ENCODE results near the gene LPP.

Gene LPP

GRCh38 chr3:188184160-188184559, 30.2 kb downstream of the LPP start:
- H3K36me3 Mint-ChIP-seq (ENCODE audit: low read depth) = peaks cover 61% of the 10 kb centered on the region
- H3K27me3 Mint-ChIP-seq = no peaks in the 10 kb centered on the region
- H3K27ac Mint-ChIP-seq = no peak overlapping the region
- no peaks in the 10 kb centered on the region for H3K9me3 Mint-ChIP-seq
- H3K4me3 Mint-ChIP-seq = no peak overlapping the region
- H3K4me1 Mint-ChIP-seq (ENCODE audit: low read depth) = peaks cover 57% of the 10 kb centered on the region
- intact Hi-C loops (cut with micrococcal nuclease) = no loop called here

DNA sequence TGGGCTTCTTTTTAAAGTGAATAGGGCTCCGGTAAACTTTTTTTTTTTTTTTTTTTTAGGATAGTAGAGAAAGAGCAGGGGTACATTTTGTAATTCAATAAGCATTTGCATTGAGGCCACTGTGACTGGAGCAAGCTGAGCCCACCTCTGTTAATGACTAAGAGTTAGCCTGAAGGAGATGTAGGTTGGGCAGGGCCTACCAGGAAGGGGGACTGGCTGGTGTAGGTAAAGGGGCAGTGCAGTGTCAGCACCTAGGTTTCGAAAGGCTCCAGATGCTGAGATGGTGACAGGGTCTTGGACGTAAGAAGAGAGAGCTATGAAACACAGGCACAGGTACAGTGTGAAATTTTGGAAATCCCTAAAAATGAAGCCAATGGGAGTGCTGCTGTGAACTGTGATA, 30.7 kb downstream of the LPP start:
- no peak overlapping the region for H3K27ac Mint-ChIP-seq
- peaks cover 57% of the 10 kb centered on the region for H3K4me1 Mint-ChIP-seq (ENCODE audit: low read depth)
- no peaks in the 10 kb centered on the region for H3K27me3 Mint-ChIP-seq
- peaks cover 61% of the 10 kb centered on the region for H3K36me3 Mint-ChIP-seq (ENCODE audit: low read depth)
- intact Hi-C loops (cut with micrococcal nuclease) = no loop called here
- no peaks in the 10 kb centered on the region for H3K9me3 Mint-ChIP-seq
- no peak overlapping the region for H3K4me3 Mint-ChIP-seq

DNA sequence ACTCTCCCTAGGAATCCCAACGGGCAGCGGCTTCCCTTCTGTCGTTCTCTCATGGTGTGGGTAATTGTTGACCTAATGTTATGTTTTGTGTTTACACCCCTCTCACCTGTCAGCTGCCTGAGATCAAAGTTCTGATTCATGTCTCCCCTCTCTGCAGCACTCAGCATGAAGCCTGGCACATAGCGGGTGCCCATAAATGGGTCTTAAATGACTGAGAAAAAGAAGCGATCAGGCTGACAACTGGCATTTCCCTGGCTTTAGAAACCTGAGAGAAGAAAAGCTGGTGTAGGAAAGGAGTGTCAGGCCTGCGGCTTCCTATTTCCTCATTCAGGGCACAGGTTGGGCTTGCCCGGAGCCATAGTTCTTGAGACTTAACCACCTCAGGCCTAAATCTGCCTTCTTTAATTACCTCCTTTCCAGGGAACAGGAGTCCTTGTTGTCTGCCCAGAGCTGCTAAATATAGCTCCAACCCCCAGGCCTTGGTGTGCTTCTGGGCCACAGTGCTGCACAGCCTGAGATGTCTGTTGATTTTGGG, 31.8 kb downstream of the LPP start:
- peak overlapping the region; percentile 60 for H3K27ac Mint-ChIP-seq
- no peaks in the 10 kb centered on the region for H3K27me3 Mint-ChIP-seq
- intact Hi-C loops (cut with micrococcal nuclease) = no loop called here
- H3K36me3 Mint-ChIP-seq (ENCODE audit: low read depth) = peaks cover 64% of the 10 kb centered on the region
- H3K9me3 Mint-ChIP-seq = no peaks in the 10 kb centered on the region
- H3K4me1 Mint-ChIP-seq (ENCODE audit: low read depth) = peaks cover 59% of the 10 kb centered on the region
- no peak overlapping the region for H3K4me3 Mint-ChIP-seq

- peaks cover 72% of the 10 kb centered on the region for H3K4me1 Mint-ChIP-seq (ENCODE audit: low read depth)
- peaks cover 71% of the 10 kb centered on the region for H3K36me3 Mint-ChIP-seq (ENCODE audit: low read depth)
- no peaks in the 10 kb centered on the region for H3K9me3 Mint-ChIP-seq
- peak overlapping the region; percentile 61 for H3K27ac Mint-ChIP-seq
- intact Hi-C loops (cut with micrococcal nuclease) = no loop called here
- no peaks in the 10 kb centered on the region for H3K27me3 Mint-ChIP-seq
- no peak overlapping the region for H3K4me3 Mint-ChIP-seq
Measured at GRCh38 chr3:188187053-188187452, 33.1 kb downstream of the LPP start.

DNA sequence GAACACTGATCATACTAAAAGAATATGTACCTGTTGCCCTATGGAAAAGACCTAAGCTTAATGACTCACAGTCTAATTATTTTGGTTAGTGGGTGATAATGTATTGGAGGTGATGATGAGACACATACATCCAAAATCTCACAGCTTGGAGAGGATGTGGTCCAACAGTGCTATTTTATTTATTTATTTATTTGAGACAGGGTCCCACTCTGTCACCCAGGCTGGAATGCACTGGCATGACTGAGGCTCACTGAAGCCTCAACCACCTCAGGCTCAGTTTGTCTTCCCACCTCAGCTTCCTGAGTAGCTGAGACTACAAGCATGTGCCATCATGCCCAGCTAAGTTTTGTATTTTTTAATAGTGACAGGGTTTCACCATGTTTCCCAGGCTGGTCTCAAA, 35.0 kb downstream of the LPP start:
- Mint-ChIP-seq H3K36me3 (ENCODE audit: low read depth) (peaks cover 74% of the 10 kb centered on the region), H3K4me3 (no peak overlapping the region), H3K9me3 (no peaks in the 10 kb centered on the region), H3K27me3 (no peaks in the 10 kb centered on the region), H3K4me1 (ENCODE audit: low read depth) (peaks cover 90% of the 10 kb centered on the region), H3K27ac (peak overlapping the region; percentile 33)
- intact Hi-C loops (cut with micrococcal nuclease) = no loop called here

GRCh38 chr3:188191460-188191859, 37.5 kb downstream of the LPP start:
- H3K4me3 Mint-ChIP-seq = no peak overlapping the region
- peak overlapping the region; percentile 73 for H3K27ac Mint-ChIP-seq
- peaks cover 88% of the 10 kb centered on the region for H3K4me1 Mint-ChIP-seq (ENCODE audit: low read depth)
- intact Hi-C loops (cut with micrococcal nuclease) = loop anchor here (5.0 to 10.0 kb wide), 2 partner anchors 34 to 73 kb away; no protein-coding TSS in a partner anchor
- no peaks in the 10 kb centered on the region for H3K9me3 Mint-ChIP-seq
- H3K36me3 Mint-ChIP-seq (ENCODE audit: low read depth) = peaks cover 58% of the 10 kb centered on the region
- H3K27me3 Mint-ChIP-seq = no peaks in the 10 kb centered on the region

DNA sequence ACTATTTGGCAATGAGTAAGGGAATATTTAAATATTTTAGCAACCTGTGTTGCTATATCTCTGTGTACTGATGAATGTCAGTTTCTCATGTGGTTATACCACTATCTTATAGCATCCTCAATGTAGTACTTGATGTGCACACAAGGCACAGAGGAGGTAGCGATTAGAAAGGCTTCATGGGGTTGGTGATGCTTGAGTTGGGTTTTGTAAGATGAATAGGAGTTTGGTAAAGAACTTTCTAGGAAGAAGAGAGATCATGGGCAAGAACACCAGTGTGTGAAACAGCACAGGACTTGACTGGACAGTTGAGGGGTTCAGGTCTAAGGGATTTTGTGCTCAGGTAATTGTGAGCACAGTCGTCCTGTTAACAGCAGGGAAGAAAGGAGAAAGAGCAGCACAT, 38.1 kb downstream of the LPP start:
- Mint-ChIP-seq H3K27me3 (no peaks in the 10 kb centered on the region), H3K4me1 (ENCODE audit: low read depth) (peaks cover 89% of the 10 kb centered on the region), H3K9me3 (no peaks in the 10 kb centered on the region), H3K27ac (no peak overlapping the region), H3K36me3 (ENCODE audit: low read depth) (peaks cover 64% of the 10 kb centered on the region), H3K4me3 (no peak overlapping the region)
- intact Hi-C loops (cut with micrococcal nuclease) = loop anchor here (5.0 to 10.0 kb wide), 2 partner anchors 35 to 73 kb away; no protein-coding TSS in a partner anchor

DNA sequence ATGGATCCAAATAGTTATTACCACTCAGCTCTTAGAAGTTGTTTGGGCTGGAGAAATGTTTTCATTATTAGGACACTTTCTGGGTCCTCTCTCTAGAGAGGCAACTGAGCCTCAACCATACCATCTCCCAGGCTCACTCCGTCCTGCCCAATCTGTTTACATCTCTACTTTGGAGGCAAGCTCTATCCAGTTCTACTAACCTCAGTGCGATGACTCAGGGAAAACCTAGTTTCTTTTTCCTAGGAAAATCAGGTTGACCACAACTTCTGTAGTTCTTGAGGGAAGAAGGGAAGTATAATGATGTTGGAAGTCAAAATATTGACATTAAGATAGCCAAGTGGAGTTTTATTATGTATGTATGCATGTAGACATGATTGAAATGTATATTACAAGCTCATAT, 40.4 kb downstream of the LPP start:
- Mint-ChIP-seq H3K27ac (peak overlapping the region; percentile 75), H3K36me3 (ENCODE audit: low read depth) (peaks cover 72% of the 10 kb centered on the region), H3K4me3 (peak overlapping the region; percentile 13), H3K4me1 (ENCODE audit: low read depth) (peaks cover 96% of the 10 kb centered on the region), H3K9me3 (no peaks in the 10 kb centered on the region), H3K27me3 (no peaks in the 10 kb centered on the region)
- intact Hi-C loops (cut with micrococcal nuclease) = loop anchor here (5.0 to 10.0 kb wide), 2 partner anchors 37 to 70 kb away; no protein-coding TSS in a partner anchor

DNA sequence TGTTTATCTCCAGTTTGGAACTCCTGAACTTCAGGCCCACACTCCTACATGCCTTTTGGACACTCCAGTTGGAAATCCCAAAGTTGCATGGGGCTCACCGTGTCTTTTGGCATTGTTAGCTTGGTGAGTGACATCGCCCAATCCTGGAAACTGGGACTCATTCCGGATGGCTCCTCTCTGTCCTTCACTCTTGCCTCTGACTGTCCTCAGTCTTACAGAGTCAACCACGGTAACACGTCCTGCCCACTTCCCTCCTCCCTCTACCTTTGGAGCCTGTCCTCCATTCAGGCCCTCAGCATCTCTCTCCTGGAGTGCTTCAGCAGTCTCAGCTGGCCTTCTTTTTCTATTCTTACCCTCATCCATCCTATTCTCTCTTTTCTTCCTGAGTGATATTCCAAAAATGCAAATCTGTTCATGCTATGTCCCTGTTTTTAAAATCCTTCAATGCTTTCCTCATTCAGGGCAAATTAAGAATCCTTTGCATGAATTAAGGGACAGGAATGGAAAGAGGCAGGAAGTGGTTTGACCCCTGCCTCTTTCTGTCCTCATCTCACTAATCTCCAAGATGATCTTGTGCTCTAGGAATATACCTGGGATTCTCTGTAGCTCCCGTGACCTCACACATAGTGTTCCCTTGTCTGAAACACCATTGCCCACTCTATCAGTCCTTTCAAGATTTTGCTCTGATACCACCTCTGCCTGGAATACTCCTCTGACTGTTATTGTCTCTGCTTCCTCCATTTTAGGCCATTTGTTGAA, 42.5 kb downstream of the LPP start:
- intact Hi-C loops (cut with micrococcal nuclease) = loop anchor here (10.0 kb wide), 1 partner anchor 68 kb away; no protein-coding TSS in a partner anchor
- Mint-ChIP-seq H3K36me3 (ENCODE audit: low read depth) (peaks cover 54% of the 10 kb centered on the region), H3K4me3 (no peak overlapping the region), H3K27me3 (no peaks in the 10 kb centered on the region), H3K4me1 (ENCODE audit: low read depth) (peaks cover 91% of the 10 kb centered on the region), H3K9me3 (no peaks in the 10 kb centered on the region), H3K27ac (peak overlapping the region; percentile 82)

DNA sequence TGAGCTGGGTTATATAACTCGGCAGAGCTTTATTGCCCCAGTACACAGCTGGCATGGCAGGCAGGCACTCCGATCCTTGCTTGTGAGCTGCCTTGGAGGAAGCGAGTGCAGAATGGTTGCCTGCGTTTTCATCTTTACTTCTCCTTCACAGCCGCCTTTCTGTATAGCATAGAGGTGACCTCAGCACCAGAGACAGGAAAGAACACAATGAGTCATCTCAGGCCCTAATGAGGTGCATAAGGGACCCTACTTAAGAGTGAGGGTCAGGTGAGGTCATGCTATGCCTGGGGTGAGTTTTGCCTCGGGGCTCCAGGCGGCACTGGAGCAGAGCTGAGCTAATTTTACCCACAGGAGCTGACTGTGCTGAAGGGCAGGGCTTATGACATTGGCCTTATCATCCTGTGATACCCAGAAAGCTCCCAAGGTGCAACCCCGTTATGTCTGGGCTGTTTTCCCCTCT, 43.5 kb downstream of the LPP start:
- H3K9me3 Mint-ChIP-seq = no peaks in the 10 kb centered on the region
- intact Hi-C loops (cut with micrococcal nuclease) = loop anchor here (10.0 kb wide), 1 partner anchor 67 kb away; no protein-coding TSS in a partner anchor
- peaks cover 52% of the 10 kb centered on the region for H3K36me3 Mint-ChIP-seq (ENCODE audit: low read depth)
- peaks cover 91% of the 10 kb centered on the region for H3K4me1 Mint-ChIP-seq (ENCODE audit: low read depth)
- peak overlapping the region; percentile 82 for H3K27ac Mint-ChIP-seq
- no peaks in the 10 kb centered on the region for H3K27me3 Mint-ChIP-seq
- H3K4me3 Mint-ChIP-seq = no peak overlapping the region

DNA sequence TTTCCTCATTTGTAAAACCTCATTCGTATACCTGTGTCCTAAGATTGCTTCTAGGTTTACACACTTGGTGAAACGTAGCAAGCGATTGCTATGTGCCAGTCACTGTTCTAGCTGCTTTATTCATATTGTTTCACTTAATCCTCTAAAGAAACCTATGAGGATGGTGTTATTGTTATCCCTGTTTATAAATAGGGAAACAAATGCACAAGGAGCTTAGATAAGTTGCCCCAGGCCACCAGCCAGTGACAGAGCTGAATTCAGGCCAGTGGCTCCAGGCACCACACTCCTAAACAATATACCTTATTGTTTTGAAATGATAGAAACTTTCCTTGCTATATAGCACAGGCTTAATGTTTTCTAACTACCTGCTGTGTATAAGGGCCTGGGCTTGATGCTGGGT, 44.0 kb downstream of the LPP start:
- intact Hi-C loops (cut with micrococcal nuclease) = loop anchor here (10.0 kb wide), 1 partner anchor 67 kb away; no protein-coding TSS in a partner anchor
- no peak overlapping the region for H3K27ac Mint-ChIP-seq

GRCh38 chr3:188198760-188199327, 44.9 kb downstream of the LPP start:
- Mint-ChIP-seq H3K4me3 (no peak overlapping the region), H3K27me3 (no peaks in the 10 kb centered on the region), H3K4me1 (ENCODE audit: low read depth) (peaks cover 83% of the 10 kb centered on the region), H3K27ac (peak overlapping the region; percentile 58), H3K9me3 (no peaks in the 10 kb centered on the region), H3K36me3 (ENCODE audit: low read depth) (peaks cover 50% of the 10 kb centered on the region)
- intact Hi-C loops (cut with micrococcal nuclease) = loop anchor here (10.0 kb wide), 1 partner anchor 66 kb away; no protein-coding TSS in a partner anchor

More for the DNA sequence above, 44.0 kb downstream of the LPP start:
- Mint-ChIP-seq H3K27me3 (no peaks in the 10 kb centered on the region), H3K9me3 (no peaks in the 10 kb centered on the region), H3K4me1 (ENCODE audit: low read depth) (peaks cover 89% of the 10 kb centered on the region), H3K4me3 (no peak overlapping the region), H3K36me3 (ENCODE audit: low read depth) (peaks cover 52% of the 10 kb centered on the region)

- H3K36me3 Mint-ChIP-seq (ENCODE audit: low read depth) = peaks cover 56% of the 10 kb centered on the region
- H3K9me3 Mint-ChIP-seq = no peaks in the 10 kb centered on the region
Measured at GRCh38 chr3:188199386-188199785, 45.4 kb downstream of the LPP start.

DNA sequence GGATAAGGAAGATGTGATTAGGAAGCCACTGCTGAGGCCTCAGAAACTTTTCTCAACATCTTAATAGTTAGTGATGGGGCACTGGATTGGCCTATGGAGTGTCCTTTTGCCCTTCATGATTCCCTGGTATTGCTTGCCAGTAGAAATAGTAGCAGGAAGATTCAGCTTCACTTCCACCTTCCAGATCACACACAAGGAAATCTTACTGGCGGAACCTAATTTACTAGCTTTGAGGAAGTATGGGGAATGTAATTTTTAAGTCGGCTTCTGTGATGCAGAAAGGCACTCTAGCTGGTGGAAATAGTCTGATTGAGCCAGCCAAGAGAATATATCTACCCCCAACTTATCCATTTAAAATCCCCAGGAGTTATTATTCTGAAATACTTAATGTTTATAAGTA, 46.5 kb downstream of the LPP start:
- intact Hi-C loops (cut with micrococcal nuclease) = no loop called here
- H3K4me1 Mint-ChIP-seq (ENCODE audit: low read depth) = peaks cover 79% of the 10 kb centered on the region
- no peaks in the 10 kb centered on the region for H3K27me3 Mint-ChIP-seq
- no peak overlapping the region for H3K4me3 Mint-ChIP-seq
- H3K9me3 Mint-ChIP-seq = no peaks in the 10 kb centered on the region
- peaks cover 60% of the 10 kb centered on the region for H3K36me3 Mint-ChIP-seq (ENCODE audit: low read depth)
- H3K27ac Mint-ChIP-seq = peak overlapping the region; percentile 44

More at GRCh38 chr3:188199386-188199785, 45.4 kb downstream of the LPP start:
- H3K27ac Mint-ChIP-seq = peak overlapping the region; percentile 58
- no peaks in the 10 kb centered on the region for H3K27me3 Mint-ChIP-seq
- H3K4me1 Mint-ChIP-seq (ENCODE audit: low read depth) = peaks cover 83% of the 10 kb centered on the region
- no peak overlapping the region for H3K4me3 Mint-ChIP-seq
- intact Hi-C loops (cut with micrococcal nuclease) = loop anchor here (10.0 kb wide), 1 partner anchor 65 kb away; no protein-coding TSS in a partner anchor

Data from dendritic cell treated with granulocyte-macrophage colony-stimulating factor and Interleukin-4, amounts not matched to agents 40 ng/mL and 50 ng/mL, for 4 days (primary cell).